Measurements from ENCODE around the gene GNAI2.

GNAI2 gene

GRCh38 chr3:50229490-50229889 is 6.5 kb upstream of the GNAI2 start:
- DNase-seq (ENCODE audit: low spot score), result no peak
- TF ChIP-seq CTCF (IDR thresholded peaks at IDR 0.05; ENCODE audit: borderline replicate concordance, control extremely low read depth, extremely low read depth, insufficient read depth, missing control alignments), result no peak
- in situ Hi-C loops (cut with MboI; ENCODE audit: low sequenced_read_pairs, unreplicated experiment), result no loop called here

- no peak for TF ChIP-seq CTCF (IDR thresholded peaks at IDR 0.05; ENCODE audit: borderline replicate concordance, control extremely low read depth, extremely low read depth, insufficient read depth, missing control alignments)
- in situ Hi-C loops (cut with MboI; ENCODE audit: low sequenced_read_pairs, unreplicated experiment), result no loop called here
- DNase-seq (ENCODE audit: low spot score), result no peak
Observed at GRCh38 chr3:50230104-50230793, 5.8 kb upstream of the GNAI2 start.

GRCh38 chr3:50230794-50231125 is 5.2 kb upstream of the GNAI2 start:
- no peak for TF ChIP-seq CTCF (IDR thresholded peaks at IDR 0.05; ENCODE audit: borderline replicate concordance, control extremely low read depth, extremely low read depth, insufficient read depth, missing control alignments)
- in situ Hi-C loops (cut with MboI; ENCODE audit: low sequenced_read_pairs, unreplicated experiment), result no loop called here
- DNase-seq (ENCODE audit: low spot score), result no peak

GRCh38 chr3:50231581-50231980 is 4.4 kb upstream of the GNAI2 start:
- in situ Hi-C loops (cut with MboI; ENCODE audit: low sequenced_read_pairs, unreplicated experiment), result no loop called here
- DNase-seq (ENCODE audit: low spot score), result no peak
- no peak for TF ChIP-seq CTCF (IDR thresholded peaks at IDR 0.05; ENCODE audit: borderline replicate concordance, control extremely low read depth, extremely low read depth, insufficient read depth, missing control alignments)

DNA sequence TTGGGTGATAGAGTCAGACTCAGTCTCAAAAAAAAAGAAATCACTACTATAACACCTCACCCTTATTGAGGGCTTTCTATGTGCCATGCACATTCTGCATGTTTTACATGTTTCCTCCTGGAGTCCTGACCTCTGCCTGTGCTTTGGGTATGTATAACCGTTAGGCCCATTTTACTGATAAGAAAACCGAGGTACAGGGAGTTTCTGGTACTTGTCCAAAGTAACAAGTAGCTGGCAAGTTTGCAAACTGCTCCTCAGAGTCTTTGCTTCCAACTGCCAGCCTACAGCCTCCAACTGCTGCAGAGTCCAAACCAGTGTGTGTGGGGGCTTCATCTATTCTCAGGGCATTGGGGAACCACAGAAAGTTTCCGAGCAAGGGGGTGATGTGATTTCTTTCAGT is 3.7 kb upstream of the GNAI2 start:
- no peak for DNase-seq (ENCODE audit: low spot score)
- in situ Hi-C loops (cut with MboI; ENCODE audit: low sequenced_read_pairs, unreplicated experiment), result no loop called here
- TF ChIP-seq CTCF (IDR thresholded peaks at IDR 0.05; ENCODE audit: borderline replicate concordance, control extremely low read depth, extremely low read depth, insufficient read depth, missing control alignments), result no peak

GRCh38 chr3:50233176-50233575 is 2.8 kb upstream of the GNAI2 start:
- DNase-seq (ENCODE audit: low spot score), result no peak
- in situ Hi-C loops (cut with MboI; ENCODE audit: low sequenced_read_pairs, unreplicated experiment), result no loop called here
- TF ChIP-seq CTCF (IDR thresholded peaks at IDR 0.05; ENCODE audit: borderline replicate concordance, control extremely low read depth, extremely low read depth, insufficient read depth, missing control alignments), result no peak
